Stimulated activated CD8-positive, alpha-beta memory T cell treated with anti-CD3 and anti-CD28 coated beads, Interleukin-4, amount 100 ng/mL, for 4 hours (primary cell): ENCODE results near the gene FABP7.

ENCODE experiments used
- DNase-seq, 2 donors: peaks; one replicate each; pipeline ENCODE4 v3.0.0-alpha.2; 2020; ENCODE audit warnings: low read depth in 2 of 2, low spot score in 1 of 2

The FABP7 gene

GRCh38 chr6:122797537-122797936 lies 18.0 kb downstream of the FABP7 start:
- no peak for DNase-seq

GRCh38 chr6:122798099-122798641 lies 18.7 kb downstream of the FABP7 start:
- no peak for DNase-seq

- no peak for DNase-seq
Measured at GRCh38 chr6:122799140-122799745, 19.7 kb downstream of the FABP7 start.

- DNase-seq: no peak
Measured at GRCh38 chr6:122799916-122800686, 20.6 kb downstream of the FABP7 start.

- DNase-seq: no peak
Measured at GRCh38 chr6:122800906-122801305, 21.4 kb downstream of the FABP7 start.

- no peak for DNase-seq
Measured at GRCh38 chr6:122801397-122801796, 21.9 kb downstream of the FABP7 start.

- no peak for DNase-seq
Measured at GRCh38 chr6:122803171-122803661, 23.7 kb downstream of the FABP7 start.

- DNase-seq: no peak
Measured at GRCh38 chr6:122804962-122805485, 25.5 kb downstream of the FABP7 start.

GRCh38 chr6:122806291-122806690 lies 26.8 kb downstream of the FABP7 start:
- no peak for DNase-seq

GRCh38 chr6:122808121-122808885 lies 28.8 kb downstream of the FABP7 start:
- DNase-seq: no peak

- no peak for DNase-seq
Measured at GRCh38 chr6:122809001-122809400, 29.5 kb downstream of the FABP7 start.

- DNase-seq: no peak
Measured at GRCh38 chr6:122809691-122810090, 30.2 kb downstream of the FABP7 start.

- DNase-seq: no peak
Measured at GRCh38 chr6:122810189-122810588, 30.7 kb downstream of the FABP7 start.

- DNase-seq: no peak
Measured at GRCh38 chr6:122817358-122817757, 37.8 kb downstream of the FABP7 start.

- no peak for DNase-seq
Measured at GRCh38 chr6:122817766-122818165, 38.2 kb downstream of the FABP7 start.

- DNase-seq: no peak
Measured at GRCh38 chr6:122818866-122819265, 39.4 kb downstream of the FABP7 start.

- no peak for DNase-seq
Measured at GRCh38 chr6:122821095-122821494, 41.6 kb downstream of the FABP7 start.

GRCh38 chr6:122825163-122825562 lies 45.6 kb downstream of the FABP7 start:
- DNase-seq: no peak

GRCh38 chr6:122829456-122829855 lies 49.9 kb downstream of the FABP7 start:
- DNase-seq: no peak

- DNase-seq: no peak
Measured at GRCh38 chr6:122831511-122831910, 52.0 kb downstream of the FABP7 start.

GRCh38 chr6:122832459-122832858 lies 52.9 kb downstream of the FABP7 start:
- no peak for DNase-seq
